ENCODE results near the gene PRCC.

PRCC gene, protein sequence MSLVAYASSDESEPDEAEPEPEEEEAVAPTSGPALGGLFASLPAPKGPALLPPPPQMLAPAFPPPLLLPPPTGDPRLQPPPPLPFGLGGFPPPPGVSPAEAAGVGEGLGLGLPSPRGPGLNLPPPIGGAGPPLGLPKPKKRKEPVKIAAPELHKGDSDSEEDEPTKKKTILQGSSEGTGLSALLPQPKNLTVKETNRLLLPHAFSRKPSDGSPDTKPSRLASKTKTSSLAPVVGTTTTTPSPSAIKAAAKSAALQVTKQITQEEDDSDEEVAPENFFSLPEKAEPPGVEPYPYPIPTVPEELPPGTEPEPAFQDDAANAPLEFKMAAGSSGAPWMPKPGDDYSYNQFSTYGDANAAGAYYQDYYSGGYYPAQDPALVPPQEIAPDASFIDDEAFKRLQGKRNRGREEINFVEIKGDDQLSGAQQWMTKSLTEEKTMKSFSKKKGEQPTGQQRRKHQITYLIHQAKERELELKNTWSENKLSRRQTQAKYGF

DNA sequence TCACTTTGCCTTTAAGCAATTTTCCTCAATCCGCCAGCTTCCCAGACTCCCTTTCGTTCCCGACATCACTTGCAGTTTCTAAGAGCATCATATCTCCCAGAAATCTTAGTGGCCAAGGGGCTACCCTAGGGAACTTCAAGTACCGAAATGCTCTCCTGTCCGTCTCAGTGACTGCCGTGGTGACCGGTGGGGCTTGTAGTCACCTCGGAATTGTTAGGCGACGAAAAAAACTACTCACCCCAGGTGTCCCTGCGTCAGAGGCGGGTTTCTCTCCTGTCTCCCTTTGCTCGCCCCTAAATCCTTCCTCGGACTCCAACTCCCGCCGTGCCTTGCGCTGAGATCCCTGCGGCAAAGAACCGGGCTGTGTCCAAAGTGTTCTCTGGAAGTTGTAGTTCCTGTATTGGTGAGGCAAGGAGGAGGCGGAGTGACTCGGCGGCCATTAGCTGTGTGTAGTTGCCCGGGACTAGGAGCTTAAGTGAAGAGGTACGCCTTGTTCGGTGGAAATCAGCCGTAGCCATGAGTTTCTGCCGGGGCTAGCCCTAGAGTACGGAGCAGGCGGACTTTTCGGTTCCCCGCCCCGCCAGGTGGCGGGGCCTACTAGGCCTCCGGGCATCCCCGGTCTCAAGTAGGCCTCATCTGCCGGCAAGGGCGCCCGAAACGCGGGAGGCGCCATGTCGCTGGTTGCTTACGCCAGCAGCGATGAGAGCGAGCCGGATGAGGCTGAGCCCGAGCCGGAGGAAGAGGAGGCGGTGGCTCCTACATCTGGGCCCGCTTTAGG lies at the start of gene PRCC:
Gene PRCC (plus strand): TSS at position 435 of the 778 bp plus-strand sequence. CDS start 237 bp downstream, at position 672.
- DNase-seq (ENCODE audit: low read depth in 1 of 2, low spot score in 1 of 2) = peak; percentile 91 to 96

DNA sequence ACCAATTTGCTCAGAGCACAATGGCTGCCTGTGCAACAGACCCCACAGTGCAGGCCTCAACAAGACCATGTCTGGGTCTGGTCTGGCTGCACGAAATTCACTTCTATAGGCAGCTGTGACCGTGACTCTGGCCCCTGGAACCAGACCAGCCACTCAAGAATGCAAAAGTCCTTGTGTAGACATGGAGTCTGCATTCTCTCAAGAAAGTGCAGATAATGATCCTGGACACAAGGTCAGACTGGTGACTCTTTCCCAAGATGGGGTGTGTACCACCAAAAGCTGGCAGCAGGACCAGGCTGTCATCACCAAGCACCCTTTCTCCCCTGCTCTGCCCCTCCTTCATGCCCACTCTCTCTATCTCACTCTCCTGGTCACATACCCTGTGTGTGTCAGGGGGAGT lies 46.2 kb upstream of the PRCC start:
- no peak for DNase-seq (ENCODE audit: low read depth in 1 of 2, low spot score in 1 of 2)

DNA sequence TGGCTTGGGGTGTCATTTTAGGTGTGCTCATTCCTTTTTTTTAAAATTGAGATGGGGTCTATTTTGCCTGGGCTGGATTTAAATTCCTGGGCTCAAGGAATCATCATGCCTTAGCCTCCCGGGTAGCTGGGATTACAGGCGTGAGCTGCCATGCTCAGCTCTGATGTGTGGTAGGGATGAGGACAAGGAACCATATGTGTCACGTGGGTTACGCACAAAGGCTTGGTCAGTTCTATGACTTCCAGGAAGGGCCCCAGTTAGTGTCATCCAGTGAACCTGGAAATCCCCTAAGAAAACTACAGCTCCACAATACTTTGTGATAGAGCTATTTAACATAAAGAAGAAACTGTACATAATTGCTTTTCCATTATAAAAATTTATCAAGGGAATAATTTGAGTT lies 45.8 kb upstream of the PRCC start:
- no peak for DNase-seq (ENCODE audit: low read depth in 1 of 2, low spot score in 1 of 2)

DNA sequence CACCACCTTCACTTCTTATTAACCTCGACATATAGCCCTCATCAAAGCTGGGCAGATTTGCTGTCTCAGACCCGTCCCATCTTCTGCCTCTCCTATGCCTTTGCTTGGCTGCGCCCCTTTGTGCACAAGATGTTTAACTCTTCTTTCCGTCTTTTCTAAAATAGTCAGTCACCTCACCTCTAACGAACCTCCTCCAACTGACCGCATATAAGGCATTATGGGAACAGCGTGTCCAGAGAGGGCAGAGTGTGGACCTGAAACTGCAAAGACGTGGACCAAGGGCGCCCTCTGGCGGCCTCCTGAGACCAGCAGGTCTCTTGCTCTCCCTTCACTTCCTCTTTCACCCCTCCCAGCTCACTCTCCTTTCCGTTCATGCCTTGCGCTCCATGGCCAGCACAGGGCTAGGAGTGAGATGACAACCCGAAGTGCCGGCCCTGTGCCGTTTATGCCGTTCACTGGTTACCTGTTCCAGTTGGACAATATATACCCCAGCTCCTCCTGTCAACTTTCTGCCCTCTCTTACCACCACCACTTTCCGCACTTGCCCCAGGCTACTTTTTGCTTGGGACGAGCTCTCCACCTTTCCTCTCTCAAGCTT lies 41.6 kb upstream of the PRCC start:
- peak; percentile 62 to 70 for DNase-seq (ENCODE audit: low read depth in 1 of 2, low spot score in 1 of 2)

DNA sequence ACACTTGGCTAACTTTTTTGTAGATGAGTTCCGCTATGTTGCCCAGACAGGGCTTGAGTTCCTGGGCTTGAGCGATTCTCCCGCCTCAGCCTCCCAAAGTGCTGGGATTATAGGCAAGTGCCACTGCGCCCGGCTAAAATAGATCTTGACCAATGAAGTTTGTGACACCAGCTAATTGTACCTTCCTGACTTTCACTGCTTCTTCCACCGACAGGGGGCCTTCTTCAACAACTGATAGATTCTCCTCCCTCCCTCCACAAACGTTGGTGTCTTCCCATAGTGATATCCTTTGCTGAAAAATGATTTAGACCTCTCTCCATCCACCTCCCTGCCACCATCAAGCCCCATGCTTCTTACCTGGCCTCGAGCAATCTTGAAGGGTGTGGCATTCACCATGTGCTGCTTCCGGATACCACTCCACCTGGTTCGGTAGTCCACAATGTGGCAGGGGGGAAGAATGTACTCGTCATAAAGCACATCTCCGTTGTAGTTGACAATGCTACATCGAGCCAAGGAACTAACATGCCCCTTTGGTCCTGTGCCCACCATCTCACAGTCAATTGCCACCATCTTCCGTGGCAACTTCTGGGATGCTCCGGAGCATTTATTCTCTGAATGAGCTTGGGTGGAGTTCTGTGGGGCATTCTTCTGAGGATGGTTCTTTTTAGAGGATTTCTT lies 40.6 kb upstream of the PRCC start:
- no peak for DNase-seq (ENCODE audit: low read depth in 1 of 2, low spot score in 1 of 2)

DNA sequence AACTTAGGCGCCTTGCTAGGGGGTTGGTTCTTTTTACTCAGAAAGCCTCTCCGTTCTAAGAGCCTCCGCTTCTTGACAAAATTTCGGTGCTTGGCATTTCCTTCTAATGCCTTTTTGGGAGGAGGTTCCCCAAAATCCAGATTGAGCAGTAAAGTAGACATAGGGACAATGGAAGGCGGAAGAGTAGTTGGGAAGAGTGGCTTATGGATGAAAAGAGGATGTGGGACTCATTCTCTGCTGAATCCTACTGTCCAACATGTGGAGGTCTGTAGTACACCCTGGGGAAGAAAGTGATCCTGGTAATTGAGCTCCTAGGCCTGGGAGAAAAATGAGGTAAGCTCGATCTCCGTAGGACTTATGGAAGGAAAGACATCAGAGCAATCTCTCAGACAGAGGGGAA lies 39.8 kb upstream of the PRCC start:
- DNase-seq (ENCODE audit: low read depth in 1 of 2, low spot score in 1 of 2) = no peak

DNA sequence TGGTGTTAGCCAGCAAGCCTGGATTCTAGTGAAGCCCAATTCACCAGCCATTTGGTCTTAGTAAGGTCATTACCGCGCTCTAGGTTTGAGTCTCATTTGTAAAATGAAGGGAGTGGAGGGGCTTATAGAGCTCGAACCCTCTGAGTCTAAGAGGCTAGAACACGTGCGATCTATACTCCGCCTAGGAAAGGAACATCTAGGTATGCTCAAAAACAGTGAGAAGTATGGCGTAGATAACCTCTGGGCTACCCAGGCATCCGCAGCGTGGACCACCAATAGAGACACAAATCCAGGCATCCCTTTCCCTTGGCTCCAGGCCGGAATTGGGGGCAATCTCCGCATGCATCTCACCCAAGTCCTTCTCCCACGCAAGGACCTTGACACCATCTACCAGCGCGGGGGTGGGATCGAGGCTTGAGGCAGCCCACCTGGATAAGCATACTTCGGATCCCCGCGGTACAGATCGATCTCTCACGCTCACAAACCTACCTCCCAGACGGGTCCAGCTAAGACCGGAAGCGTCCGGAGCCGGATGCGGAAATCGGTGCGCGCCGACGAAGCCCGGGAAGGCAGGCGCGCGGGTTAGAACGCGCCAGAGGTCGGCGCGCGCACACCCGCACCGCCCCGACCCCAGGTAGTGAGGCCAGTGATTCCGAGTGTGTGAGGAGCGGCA lies 39.3 kb upstream of the PRCC start, which contains the start of gene METTL25B:
Gene METTL25B (plus strand): TSS at position 544 of the 673 bp plus-strand sequence. CDS start 636 bp downstream, outside the sequence.
- DNase-seq (ENCODE audit: low read depth in 1 of 2, low spot score in 1 of 2) = peak; percentile 42 to 68

DNA sequence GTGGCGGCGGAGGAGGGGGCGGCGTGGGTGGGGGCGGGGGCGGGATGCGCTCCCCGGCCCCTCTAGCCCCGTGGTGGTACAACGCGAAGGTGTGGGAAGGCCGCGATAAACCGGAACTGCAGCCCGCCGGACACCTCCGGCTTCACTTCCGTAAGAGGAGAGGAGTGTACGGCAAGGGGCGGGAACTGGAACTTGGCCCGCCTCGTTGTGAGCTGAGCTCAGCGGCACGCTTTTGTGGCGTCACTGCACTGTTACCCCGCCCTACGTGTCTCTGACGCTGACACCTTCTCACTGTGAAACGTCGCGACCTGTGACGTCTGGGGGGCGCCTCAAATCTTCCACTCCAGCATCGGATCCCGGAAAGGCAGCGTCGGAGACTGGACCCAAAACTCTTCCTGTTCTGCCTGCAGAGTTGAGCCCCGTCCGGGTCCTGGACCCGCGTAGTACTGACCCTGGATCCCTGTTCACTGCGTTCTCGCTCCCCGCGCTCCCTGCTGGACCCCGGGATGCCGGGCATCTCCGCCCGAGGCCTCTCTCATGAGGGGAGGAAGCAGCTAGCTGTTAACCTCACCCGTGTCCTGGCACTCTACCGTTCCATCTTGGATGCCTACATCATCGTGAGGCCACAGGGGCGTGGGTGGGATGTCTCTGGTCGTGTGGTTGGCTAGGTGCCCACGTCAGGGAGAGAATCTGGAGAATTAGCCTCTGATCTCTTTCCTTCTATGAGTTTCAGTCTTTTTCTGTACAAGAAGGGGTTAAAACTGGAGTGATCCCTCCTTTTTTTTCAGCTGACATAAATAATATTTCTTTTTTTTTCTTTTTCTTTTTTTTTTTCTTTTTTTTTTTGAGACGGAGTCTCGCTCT lies 38.5 kb upstream of the PRCC start, which contains the start of gene ISG20L2:
Gene ISG20L2 (minus strand): TSS at position 168 of the 864 bp plus-strand sequence. CDS start 1,114 bp downstream, outside the sequence.
- DNase-seq (ENCODE audit: low read depth in 1 of 2, low spot score in 1 of 2) = peak; percentile 81 to 89

DNA sequence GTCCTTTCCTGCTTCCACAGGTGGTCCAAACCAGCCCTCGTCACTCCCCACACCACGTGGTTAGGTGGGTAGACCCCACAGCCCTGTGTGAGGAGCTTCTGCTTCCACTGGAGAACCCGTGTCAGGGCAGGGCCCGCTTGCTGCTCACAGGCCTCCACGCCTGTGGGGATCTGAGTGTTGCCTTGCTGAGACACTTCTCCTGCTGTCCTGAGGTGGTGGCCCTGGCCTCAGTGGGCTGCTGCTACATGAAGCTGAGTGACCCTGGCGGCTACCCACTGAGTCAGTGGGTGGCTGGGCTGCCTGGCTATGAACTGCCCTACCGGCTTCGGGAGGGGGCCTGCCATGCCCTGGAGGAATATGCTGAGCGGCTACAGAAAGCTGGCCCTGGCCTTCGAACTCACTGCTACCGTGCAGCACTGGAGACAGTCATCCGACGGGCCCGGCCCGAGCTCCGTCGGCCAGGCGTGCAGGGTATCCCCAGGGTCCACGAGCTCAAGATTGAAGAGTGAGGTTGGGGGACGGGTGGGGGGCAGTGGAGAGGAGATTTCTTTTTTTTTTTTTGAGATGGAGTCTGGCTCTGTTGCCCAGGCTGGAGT lies 33.2 kb upstream of the PRCC start:
- no peak for DNase-seq (ENCODE audit: low read depth in 1 of 2, low spot score in 1 of 2)

DNA sequence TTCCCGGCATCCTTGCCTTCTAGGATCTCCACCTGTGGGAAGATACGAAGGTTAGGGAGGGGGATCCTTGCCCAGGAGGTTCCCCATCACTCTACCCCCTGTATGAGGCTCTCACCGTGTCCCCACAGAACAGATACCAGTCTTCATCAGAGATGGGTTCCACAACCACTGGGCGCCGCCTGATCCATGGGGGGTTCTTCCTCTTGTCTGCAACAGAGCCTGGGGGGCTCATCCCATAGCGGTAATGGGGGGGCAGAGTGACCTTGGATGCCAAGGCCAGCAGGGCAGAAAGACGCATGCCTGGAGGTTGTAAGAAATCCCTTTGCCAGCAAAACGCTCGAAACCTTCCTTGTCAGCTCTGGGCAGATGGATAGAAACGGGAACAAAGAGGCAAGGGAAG lies 28.9 kb upstream of the PRCC start:
- no peak for DNase-seq (ENCODE audit: low read depth in 1 of 2, low spot score in 1 of 2)

DNA sequence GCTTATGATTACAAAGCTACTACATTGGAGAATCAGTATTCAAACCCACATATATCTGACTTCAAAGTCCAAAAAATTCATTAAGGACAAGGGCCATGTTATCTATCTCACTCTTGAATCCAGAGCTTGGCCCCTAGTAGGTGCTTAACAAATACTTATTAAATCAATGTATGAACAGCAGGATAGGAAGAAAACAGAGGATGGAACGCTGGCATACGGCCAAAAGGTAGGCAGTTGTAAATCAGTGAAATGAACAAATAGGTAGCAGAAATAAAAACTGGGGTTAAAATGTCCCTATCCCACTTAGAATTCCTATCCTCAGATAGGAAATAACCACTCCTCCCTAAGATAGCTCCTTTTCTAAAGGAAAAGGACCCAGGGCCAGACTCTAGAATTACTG lies 28.4 kb upstream of the PRCC start:
- no peak for DNase-seq (ENCODE audit: low read depth in 1 of 2, low spot score in 1 of 2)

DNA sequence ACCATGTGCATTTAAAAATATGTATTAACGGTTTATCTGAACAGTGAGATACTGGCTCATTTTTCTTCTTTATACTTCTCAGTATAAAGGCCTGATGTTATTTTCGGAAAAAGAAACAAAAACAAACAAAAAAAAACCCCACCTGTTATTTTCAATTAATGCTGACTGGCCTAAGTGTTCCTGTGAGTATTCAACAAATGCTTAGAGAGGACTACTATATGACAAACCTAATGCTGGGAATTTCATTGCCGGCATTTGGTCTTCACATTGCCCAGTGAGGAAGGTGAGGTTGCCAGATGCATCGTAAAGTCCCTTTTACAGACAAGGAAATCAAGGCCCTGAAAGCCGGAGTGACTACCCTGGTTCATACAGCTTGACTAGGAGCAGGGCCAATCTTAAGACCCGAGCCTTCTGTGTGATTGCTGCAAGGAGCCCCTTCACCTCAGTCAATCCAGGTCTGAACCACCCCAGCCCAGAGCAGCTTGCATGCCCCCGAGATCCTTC lies 27.0 kb upstream of the PRCC start:
- no peak for DNase-seq (ENCODE audit: low read depth in 1 of 2, low spot score in 1 of 2)

DNA sequence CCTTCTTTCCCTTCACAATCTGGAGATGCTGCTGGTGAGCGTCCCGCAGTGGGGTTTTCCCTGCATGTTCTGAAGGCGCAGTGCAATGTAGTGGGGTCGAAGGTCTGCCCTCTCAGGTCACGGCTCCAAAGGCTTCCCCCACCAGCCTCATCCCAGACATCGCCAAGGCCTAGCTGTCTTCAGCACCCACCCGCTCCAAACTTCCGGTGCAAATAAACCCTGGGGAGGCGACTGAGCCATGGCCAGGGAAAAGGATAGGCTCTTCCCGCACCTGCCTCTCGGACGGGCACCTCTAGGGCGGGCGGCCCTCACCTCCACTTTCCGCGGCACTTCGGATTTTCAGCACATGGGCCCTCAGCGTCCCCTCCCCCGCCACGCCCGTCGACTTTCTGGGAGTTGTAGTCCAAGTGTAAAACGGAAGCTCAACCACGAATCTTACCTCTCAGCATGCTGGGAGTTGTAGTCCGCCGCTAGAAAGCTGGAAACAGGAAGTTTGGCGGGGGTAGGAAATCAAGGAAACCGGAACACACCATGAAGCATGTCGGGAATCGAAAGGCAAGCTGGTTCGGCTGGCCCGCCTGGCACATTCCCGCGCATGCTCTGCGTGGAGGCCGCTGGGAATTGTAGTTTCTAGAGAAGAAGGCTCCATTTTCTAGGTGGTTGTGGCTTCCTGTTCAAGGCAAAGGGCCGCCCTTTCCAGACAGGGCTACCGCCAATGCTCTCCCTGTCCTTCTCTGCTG lies 26.4 kb upstream of the PRCC start, which contains the start of gene MRPL24:
Gene MRPL24 (minus strand): TSS at position 348 of the 740 bp plus-strand sequence. CDS start 2,384 bp downstream, outside the sequence.
- peak; percentile 87 to 93 for DNase-seq (ENCODE audit: low read depth in 1 of 2, low spot score in 1 of 2)

DNA sequence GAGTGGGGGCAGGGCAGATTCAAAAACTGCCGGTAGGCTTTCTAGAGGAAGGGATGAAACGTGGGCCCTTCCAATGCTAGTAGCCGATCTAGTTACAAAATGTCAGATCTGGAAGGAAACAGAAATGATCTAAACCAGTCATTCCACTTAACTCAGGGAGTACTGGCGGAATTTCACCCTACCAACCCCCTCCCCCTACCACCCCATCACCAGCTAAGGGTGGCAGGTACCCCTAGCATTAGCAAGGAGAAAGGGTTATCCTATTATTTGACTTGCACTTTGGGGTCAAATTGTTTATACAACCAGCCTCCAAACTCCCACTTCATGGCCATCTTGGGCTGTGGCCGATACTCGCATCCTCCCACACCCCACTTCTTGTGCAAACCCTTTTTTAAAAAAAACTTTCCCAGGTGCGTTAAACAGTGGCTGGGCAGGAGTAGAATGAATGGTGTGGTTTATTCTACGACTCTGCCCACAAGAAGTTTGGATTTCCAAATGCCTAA lies 25.8 kb upstream of the PRCC start:
- no peak for DNase-seq (ENCODE audit: low read depth in 1 of 2, low spot score in 1 of 2)

DNA sequence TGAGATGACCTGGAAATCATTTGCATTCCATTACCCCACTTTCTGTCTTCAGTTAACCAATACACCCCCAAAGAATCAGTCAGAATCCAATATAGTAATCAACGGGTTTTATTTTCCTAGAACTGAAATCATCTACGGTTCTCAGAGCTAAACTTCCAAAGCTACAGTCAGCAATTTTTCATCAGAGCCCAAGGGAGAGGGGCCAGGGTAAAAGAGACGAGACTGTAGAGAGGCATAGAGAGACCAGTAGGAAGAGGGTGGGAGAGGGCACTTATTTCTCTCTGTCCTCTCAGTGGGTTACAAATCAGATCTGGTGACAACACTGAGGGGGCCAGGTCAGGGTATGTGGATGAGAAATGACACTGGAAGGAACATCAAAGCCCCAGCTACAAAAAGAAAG lies 25.3 kb upstream of the PRCC start:
- DNase-seq (ENCODE audit: low read depth in 1 of 2, low spot score in 1 of 2) = no peak

DNA sequence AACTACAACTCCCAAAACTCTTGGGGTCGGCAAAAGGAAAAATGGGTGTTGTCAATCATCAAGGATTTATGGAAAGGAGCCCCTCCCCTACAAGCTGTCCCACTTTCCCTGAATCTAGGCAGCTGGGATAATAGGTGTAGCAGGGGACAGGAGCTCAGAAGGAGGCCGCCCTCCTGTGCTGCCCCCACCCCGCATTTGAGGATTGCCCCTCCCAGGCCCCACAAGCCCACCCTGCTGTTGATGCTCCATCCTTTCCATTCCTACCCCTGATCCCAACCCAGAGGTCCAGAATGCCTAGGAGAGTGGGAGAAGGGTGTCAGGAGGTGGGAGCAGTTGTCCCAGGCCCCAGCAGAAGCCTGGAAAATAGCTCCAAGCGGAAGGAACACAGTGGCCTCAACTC lies 24.5 kb upstream of the PRCC start:
- DNase-seq (ENCODE audit: low read depth in 1 of 2, low spot score in 1 of 2) = no peak

DNA sequence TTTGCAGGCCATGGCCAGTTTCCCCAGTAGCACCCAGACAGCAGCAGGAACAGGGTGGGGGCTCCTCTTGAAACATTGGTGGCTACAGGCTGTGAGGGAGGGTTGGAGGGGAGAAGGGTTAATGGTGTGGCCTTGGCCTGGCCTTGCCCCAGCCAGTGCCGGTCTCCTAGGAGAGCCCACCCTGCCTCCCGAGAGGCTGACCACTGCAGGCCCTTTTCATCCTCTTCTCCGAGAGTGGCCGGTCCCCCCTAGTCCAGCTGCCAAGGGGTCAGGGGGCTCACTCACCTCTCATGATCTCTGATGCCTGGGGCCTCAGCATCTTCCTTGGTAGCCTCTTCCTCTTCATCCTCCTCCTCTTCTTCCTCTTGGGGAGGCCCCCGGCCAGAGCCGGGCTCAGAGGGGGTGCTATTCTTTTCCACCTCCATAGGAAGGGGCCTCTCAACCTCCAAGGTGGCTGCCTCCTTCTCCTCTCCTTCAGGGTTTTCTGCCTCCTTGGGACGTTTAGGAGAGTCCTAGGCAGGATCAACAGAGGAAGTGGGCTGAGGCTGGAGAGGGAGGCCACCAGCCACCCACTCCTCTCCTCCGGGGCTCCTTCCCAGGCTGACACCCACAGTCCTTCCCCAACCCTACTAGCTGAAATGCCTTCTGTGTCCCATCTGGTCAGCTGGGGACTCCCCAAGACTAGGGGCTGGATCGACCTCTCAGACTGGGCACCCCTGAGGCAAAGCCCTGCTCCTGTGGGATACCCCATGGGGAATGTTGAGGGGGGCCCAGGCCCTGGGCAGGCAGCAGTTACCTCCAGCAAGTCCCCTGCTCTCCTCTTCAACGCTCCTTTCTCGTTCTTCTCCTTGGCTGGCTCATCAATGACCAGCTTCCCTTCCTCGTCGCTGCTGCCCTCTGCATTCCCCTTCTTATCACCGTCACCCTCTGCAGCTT lies 23.7 kb upstream of the PRCC start:
- no peak for DNase-seq (ENCODE audit: low read depth in 1 of 2, low spot score in 1 of 2)

All from activated T-helper 1 cell treated with anti-CD3 and anti-CD28 coated beads, Interleukin-2, amount 50 U/mL, for 16 hours (primary cell).